GM12891 (cell line): Measurements from ENCODE around the gene DPP7.

Experiments
- POLR2A ChIP-seq: IDR thresholded peaks from 2 replicates; pipeline ENCODE4 v1.6.1; 2011; ENCODE audit warnings: low read depth, low read length, control low read depth
- POLR2AphosphoS5 ChIP-seq: IDR thresholded peaks from 2 replicates; pipeline ENCODE4 v1.6.1; 2011; ENCODE audit warnings: low read depth, low read length, control low read depth
- TAF1 ChIP-seq: IDR thresholded peaks from 2 replicates; pipeline ENCODE4 v1.6.1; 2011; ENCODE audit warnings: low read depth, low read length, control low read depth

GRCh38 chr9:137080260-137081122 lies 34.0 kb downstream of the DPP7 start:
- TF ChIP-seq TAF1 (no peak), POLR2A (no peak), POLR2AphosphoS5 (no peak)
